GM23248 (cell line): ENCODE measurements around the gene ATP9A. TPM values are rescaled to one million over a fixed set of nuclear protein-coding genes. Genes with fewer than 3 reads are reported as not detected.
A peak's percentile ranks its signal among the peaks of the same experiment; 100 is the strongest.
"Not testable (repeated sequence)": the region's sequence is repeated elsewhere in the genome, so short reads cannot be mapped to it uniquely, and the experiment has no call there.

Source experiments
- DNase-seq: peaks from one replicate; pipeline ENCODE4 v3.0.0-alpha.2; 2015
- H2AFZ ChIP-seq: fragments of 200-600 bp; sonication (generic); 2 replicates; pipeline ENCODE4 v1.6.1; 2016; ENCODE audit warnings: antibody characterized with exemption
- H3F3A ChIP-seq: fragments of 200-600 bp; sonication (generic); 2 replicates; pipeline ENCODE4 v1.6.1; 2016; ENCODE audit warnings: mild to moderate bottlenecking, antibody characterized with exemption, mixed run types; ENCODE audit not compliant: insufficient read depth
- H3K27ac ChIP-seq: fragments of 200-600 bp; sonication (generic); 2 replicates; pipeline ENCODE4 v1.5.1; 2016; ENCODE audit warnings: mild to moderate bottlenecking
- H3K27me3 ChIP-seq: fragments of 200-600 bp; sonication (generic); replicated peaks from 2 replicates; pipeline ENCODE4 v1.6.1; 2016; ENCODE audit warnings: mild to moderate bottlenecking; ENCODE audit not compliant: insufficient read depth
- H3K36me3 ChIP-seq: fragments of 200-600 bp; sonication (generic); 2 replicates; pipeline ENCODE4 v1.6.1; 2016; ENCODE audit warnings: low read depth, mild to moderate bottlenecking
- H3K4me1 ChIP-seq: fragments of 200-600 bp; sonication (generic); 2 replicates; pipeline ENCODE4 v1.6.1; 2016; ENCODE audit warnings: mild to moderate bottlenecking; ENCODE audit not compliant: insufficient read depth
- H3K4me2 ChIP-seq: fragments of 200-600 bp; sonication (generic); one replicate; pipeline ENCODE4 v1.6.1; 2016; ENCODE audit warnings: mild to moderate bottlenecking; ENCODE audit not compliant: unreplicated experiment
- H3K4me3 ChIP-seq: fragments of 200-600 bp; sonication (generic); 2 replicates; pipeline ENCODE4 v1.5.1; 2016; ENCODE audit warnings: mild to moderate bottlenecking
- H3K79me2 ChIP-seq: fragments of 200-600 bp; sonication (generic); 2 replicates; pipeline ENCODE4 v1.6.1; 2016; ENCODE audit warnings: mild to moderate bottlenecking; ENCODE audit not compliant: insufficient read depth
- H3K9ac ChIP-seq: fragments of 200-600 bp; sonication (generic); 2 replicates; pipeline ENCODE4 v1.6.1; 2016; ENCODE audit warnings: mild to moderate bottlenecking
- H3K9me2 ChIP-seq: fragments of 200-600 bp; sonication (generic); 2 replicates; pipeline ENCODE4 v1.6.1; 2016; ENCODE audit warnings: mixed run types, mild to moderate bottlenecking, moderate library complexity; ENCODE audit not compliant: insufficient read depth
- H3K9me3 ChIP-seq: fragments of 200-600 bp; sonication (generic); one replicate; pipeline ENCODE4 v1.6.1; 2017; ENCODE audit warnings: low read depth
- H4K20me1 ChIP-seq: fragments of 200-600 bp; sonication (generic); 2 replicates; pipeline ENCODE4 v1.6.0; 2016; ENCODE audit not compliant: insufficient read depth
- EZH2 ChIP-seq: fragments of 200-600 bp; sonication (generic); IDR thresholded peaks from 2 replicates; pipeline ENCODE4 v1.6.1; 2018; ENCODE audit warnings: antibody characterized with exemption, mild to moderate bottlenecking; ENCODE audit not compliant: insufficient read depth, poor library complexity, severe bottlenecking
- EZH2phosphoT487 ChIP-seq: fragments of 200-600 bp; sonication (generic); IDR thresholded peaks from 2 replicates; pipeline ENCODE4 v1.6.1; 2018; ENCODE audit warnings: antibody characterized with exemption, moderate library complexity, mild to moderate bottlenecking, low read depth; ENCODE audit not compliant: insufficient read depth
- WGBS, 2 experiments: methylation state at CpG; one replicate each; pipeline ENCODE4 v1.1.6; 2015 to 2017; ENCODE audit warnings: low lambda C conversion rate in 2 of 2, low coverage in 1 of 2; ENCODE audit errors: missing lambda C conversion rate in 2 of 2; 5-methylcytosine and 5-hydroxymethylcytosine counted together
- in situ Hi-C: fragments of 300-500 bp; cut with MboI; formaldehyde crosslinking; loops from 2 replicates; pipeline ENCODE4 v1.15.0; 2020
- polyA plus RNA-seq: library from polyadenylated mRNA; unstranded; fragments of >200 nt; fragmentation: Nextera tagmentation; extraction: Ambion mirVana; gene quantifications from 2 replicates; pipeline ENCODE4 v1.2.1, GENCODE V29; 2016
- total RNA-seq: library from RNA; depleted of rRNA; stranded (reverse); fragments of >200 nt; shearing (Covaris generic); gene quantifications from 2 replicates; pipeline ENCODE4 v1.2.3, GENCODE V29; 2014

Gene ATP9A
- total and polyA plus RNA-seq, 2 experiments from 2014 or later = 6.9 to 15.9 TPM

GRCh38 chr20:51650685-51651134 lies 117.5 kb downstream of the ATP9A start:
- peaks cover 4% of the 10 kb centered on the region; the same call in 1 of the 2 replicates for H3K4me1 ChIP-seq
- in situ Hi-C loops = no loop called here
- no peaks in the 10 kb centered on the region for H3K9me3 ChIP-seq
- no peaks in the 10 kb centered on the region for H3K36me3 ChIP-seq
- H3K4me3 ChIP-seq = no peak overlapping the region
- H3K9me2 ChIP-seq = no peaks in the 10 kb centered on the region
- 57% methylated on average over 5 of the region's 5 CpGs for WGBS, 2 experiments
- H2AFZ ChIP-seq = no peak overlapping the region
- H3K79me2 ChIP-seq = no peaks in the 10 kb centered on the region
- H3K27ac ChIP-seq = no peak overlapping the region
- H3F3A ChIP-seq = no peaks in the 10 kb centered on the region
- no peaks in the 10 kb centered on the region for H3K27me3 ChIP-seq
- no peaks in the 10 kb centered on the region for H4K20me1 ChIP-seq
- H3K9ac ChIP-seq = no peak overlapping the region
- no peak overlapping the region for H3K4me2 ChIP-seq
- no peak for TF ChIP-seq EZH2
- peak; percentile 59 for DNase-seq

DNA sequence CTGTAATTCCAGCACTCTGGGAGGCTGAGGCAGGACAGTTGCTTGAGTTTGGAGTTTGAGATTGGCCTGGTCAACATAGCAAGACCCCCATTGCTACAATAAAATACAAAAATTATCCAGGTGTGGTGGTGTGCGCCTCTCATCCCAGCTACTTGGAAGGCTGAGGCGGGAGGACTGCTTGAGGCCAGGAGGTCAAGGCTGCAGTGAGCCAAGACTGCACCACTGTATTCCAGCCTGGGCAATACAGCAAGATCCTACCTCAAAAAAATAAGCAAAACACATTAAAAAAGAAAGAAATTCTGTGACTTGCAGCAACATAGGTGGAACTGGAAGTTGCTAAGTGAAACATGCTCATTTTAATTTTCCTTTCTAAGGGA lies 119.6 kb downstream of the ATP9A start:
- no peaks in the 10 kb centered on the region for H3K9me2 ChIP-seq
- no peaks in the 10 kb centered on the region for H3K36me3 ChIP-seq
- no peaks in the 10 kb centered on the region for H3K9me3 ChIP-seq
- no peak overlapping the region for H3K27ac ChIP-seq
- no peaks in the 10 kb centered on the region for H4K20me1 ChIP-seq
- no peak for DNase-seq
- no peaks in the 10 kb centered on the region for H3K79me2 ChIP-seq
- no peaks in the 10 kb centered on the region for H3F3A ChIP-seq
- no peak for TF ChIP-seq EZH2
- TF ChIP-seq EZH2phosphoT487 = no peak
- no peak overlapping the region for H2AFZ ChIP-seq
- WGBS, 2 experiments = 97 to 100% methylated on average over 2 of the region's 2 CpGs
- in situ Hi-C loops = loop anchor here (10.0 kb wide), 2 partner anchors 126 to 436 kb away; no protein-coding TSS in a partner anchor
- H3K4me2 ChIP-seq = no peak overlapping the region
- H3K27me3 ChIP-seq = no peaks in the 10 kb centered on the region
- no peak overlapping the region for H3K9ac ChIP-seq
- no peak overlapping the region for H3K4me3 ChIP-seq
- H3K4me1 ChIP-seq = peaks cover 4% of the 10 kb centered on the region; the same call in 1 of the 2 replicates

GRCh38 chr20:51647674-51648570 lies 120.3 kb downstream of the ATP9A start:
- H3K9ac ChIP-seq = no peak overlapping the region
- no peak overlapping the region for H3K4me3 ChIP-seq
- no peak overlapping the region for H3K4me2 ChIP-seq
- H2AFZ ChIP-seq = no peak overlapping the region
- WGBS, 2 experiments = 82 to 86% methylated on average over 17 of the region's 17 CpGs
- no peaks in the 10 kb centered on the region for H3K27me3 ChIP-seq
- no peaks in the 10 kb centered on the region for H3K9me2 ChIP-seq
- no peaks in the 10 kb centered on the region for H3F3A ChIP-seq
- no peak for TF ChIP-seq EZH2phosphoT487
- TF ChIP-seq EZH2 = no peak
- H3K79me2 ChIP-seq = no peaks in the 10 kb centered on the region
- no peak for DNase-seq
- H3K9me3 ChIP-seq = no peaks in the 10 kb centered on the region
- no peaks in the 10 kb centered on the region for H4K20me1 ChIP-seq
- in situ Hi-C loops = loop anchor here (10.0 kb wide), 2 partner anchors 127 to 437 kb away; no protein-coding TSS in a partner anchor
- H3K36me3 ChIP-seq = no peaks in the 10 kb centered on the region
- H3K27ac ChIP-seq = no peak overlapping the region
- H3K4me1 ChIP-seq = peaks cover 4% of the 10 kb centered on the region; the same call in 1 of the 2 replicates

GRCh38 chr20:51643810-51644209 lies 124.4 kb downstream of the ATP9A start:
- not testable (repeated sequence) for H3K9me2 ChIP-seq, H3K4me3 ChIP-seq, H3K4me2 ChIP-seq, H3K9ac ChIP-seq, H3K4me1 ChIP-seq, H3K36me3 ChIP-seq, H2AFZ ChIP-seq, H3F3A ChIP-seq, H3K9me3 ChIP-seq, H3K27me3 ChIP-seq, H3K79me2 ChIP-seq, DNase-seq, H3K27ac ChIP-seq, H4K20me1 ChIP-seq
- in situ Hi-C loops = loop anchor here (10.0 kb wide), 2 partner anchors 131 to 441 kb away; no protein-coding TSS in a partner anchor
- WGBS, 2 experiments = 91 to 93% methylated on average over 8 of the region's 8 CpGs
